ENCODE results near the gene BNIPL.

GRCh38 chr1:151026460-151026859 lies 9.9 kb upstream of the BNIPL start:
- TF ChIP-seq POLR2A (IDR thresholded peaks at IDR 0.05) (no peak), EP300 (IDR thresholded peaks at IDR 0.05; ENCODE audit: low read depth) (no peak), POLR2AphosphoS5 (IDR thresholded peaks at IDR 0.05) (no peak)
- TF ChIP-seq, protein P1, sequence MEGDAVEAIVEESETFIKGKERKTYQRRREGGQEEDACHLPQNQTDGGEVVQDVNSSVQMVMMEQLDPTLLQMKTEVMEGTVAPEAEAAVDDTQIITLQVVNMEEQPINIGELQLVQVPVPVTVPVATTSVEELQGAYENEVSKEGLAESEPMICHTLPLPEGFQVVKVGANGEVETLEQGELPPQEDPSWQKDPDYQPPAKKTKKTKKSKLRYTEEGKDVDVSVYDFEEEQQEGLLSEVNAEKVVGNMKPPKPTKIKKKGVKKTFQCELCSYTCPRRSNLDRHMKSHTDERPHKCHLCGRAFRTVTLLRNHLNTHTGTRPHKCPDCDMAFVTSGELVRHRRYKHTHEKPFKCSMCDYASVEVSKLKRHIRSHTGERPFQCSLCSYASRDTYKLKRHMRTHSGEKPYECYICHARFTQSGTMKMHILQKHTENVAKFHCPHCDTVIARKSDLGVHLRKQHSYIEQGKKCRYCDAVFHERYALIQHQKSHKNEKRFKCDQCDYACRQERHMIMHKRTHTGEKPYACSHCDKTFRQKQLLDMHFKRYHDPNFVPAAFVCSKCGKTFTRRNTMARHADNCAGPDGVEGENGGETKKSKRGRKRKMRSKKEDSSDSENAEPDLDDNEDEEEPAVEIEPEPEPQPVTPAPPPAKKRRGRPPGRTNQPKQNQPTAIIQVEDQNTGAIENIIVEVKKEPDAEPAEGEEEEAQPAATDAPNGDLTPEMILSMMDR (IDR thresholded peaks at IDR 0.05), result no peak

Measured in transverse colon (tissue), 4 donors.